ENCODE data around the gene TINAG. TPM values are rescaled to one million over a fixed set of nuclear protein-coding genes. Genes with fewer than 3 reads are reported as not detected.

The TINAG gene
- not detected in 2 replicates for total RNA-seq (2014; rRNA removed; shearing (Covaris generic))

- Histone ChIP-seq H3K27ac (no peak within 1 kb of the TSS), H3K4me3 (no peak within 1 kb of the TSS), H3K4me1 (no peaks in the 10 kb centered on the region), H3K9me3 (replicated peaks) (no peaks in the 10 kb centered on the region), H3K36me3 (no peaks in the 10 kb centered on the region), H3K27me3 (no peaks in the 10 kb centered on the region)
- DNase-seq, result no peak
These were observed at the start of gene TINAG for GRCh38 chr6:54308289-54308985. TSS of gene TINAG (plus strand) at chr6:54308441. CDS start at chr6:54308551, 110 bp downstream.

- no peaks in the 10 kb centered on the region for H3K27me3 ChIP-seq
- peaks cover 4% of the 10 kb centered on the region; the same call in 1 of the 2 replicates for H3K4me1 ChIP-seq
- no peak for DNase-seq
- H3K4me3 ChIP-seq, result no peak overlapping the region
- H3K36me3 ChIP-seq, result no peaks in the 10 kb centered on the region
- no peak overlapping the region for H3K27ac ChIP-seq
- no peaks in the 10 kb centered on the region for H3K9me3 ChIP-seq (replicated peaks)
These were observed 48.2 kb upstream of the TINAG start for GRCh38 chr6:54260025-54260424.

DNA sequence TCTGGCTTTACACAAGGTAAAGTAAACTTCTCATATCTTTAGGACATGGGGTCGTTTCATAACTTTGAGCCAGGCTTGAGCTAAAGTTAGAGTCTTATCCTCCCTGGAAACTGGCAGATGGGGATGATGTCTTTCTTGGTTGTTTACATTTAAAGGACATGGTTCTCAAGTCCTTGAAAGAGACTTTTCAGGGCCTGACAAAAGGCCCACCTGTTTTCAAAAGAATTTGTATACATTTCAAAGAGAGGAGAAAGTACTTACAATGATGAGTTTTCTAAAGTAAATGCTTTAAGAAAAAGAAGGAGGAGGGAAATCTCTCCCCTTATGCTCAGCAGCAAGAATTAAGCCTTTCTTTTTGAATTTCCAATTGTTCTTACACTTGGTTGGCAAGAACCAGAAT, 45.7 kb upstream of the TINAG start:
- Histone ChIP-seq H3K36me3 (no peaks in the 10 kb centered on the region), H3K27ac (no peak overlapping the region; the same call in 1 of the 2 replicates), H3K4me1 (peaks cover 4% of the 10 kb centered on the region; the same call in 1 of the 2 replicates), H3K4me3 (no peak overlapping the region), H3K27me3 (no peaks in the 10 kb centered on the region), H3K9me3 (replicated peaks) (no peaks in the 10 kb centered on the region)
- peak; percentile 17 to 46 for DNase-seq

GRCh38 chr6:54262971-54263370, 45.3 kb upstream of the TINAG start:
- Histone ChIP-seq H3K9me3 (replicated peaks) (no peaks in the 10 kb centered on the region), H3K4me3 (no peak overlapping the region), H3K36me3 (no peaks in the 10 kb centered on the region), H3K27ac (no peak overlapping the region; the same call in 1 of the 2 replicates), H3K27me3 (no peaks in the 10 kb centered on the region), H3K4me1 (peaks cover 4% of the 10 kb centered on the region; the same call in 1 of the 2 replicates)
- DNase-seq, result no peak

- no peaks in the 10 kb centered on the region for H3K9me3 ChIP-seq (replicated peaks)
- no peak overlapping the region for H3K4me3 ChIP-seq
- H3K27me3 ChIP-seq, result no peaks in the 10 kb centered on the region
- H3K36me3 ChIP-seq, result no peaks in the 10 kb centered on the region
- no peak overlapping the region for H3K27ac ChIP-seq
- peaks cover 4% of the 10 kb centered on the region; the same call in 1 of the 2 replicates for H3K4me1 ChIP-seq
- no peak for DNase-seq
These were observed 43.5 kb upstream of the TINAG start for GRCh38 chr6:54264581-54265272.

GRCh38 chr6:54266400-54266923, 41.8 kb upstream of the TINAG start:
- Histone ChIP-seq H3K27me3 (no peaks in the 10 kb centered on the region), H3K9me3 (replicated peaks) (no peaks in the 10 kb centered on the region), H3K27ac (no peak overlapping the region), H3K4me1 (peaks cover 4% of the 10 kb centered on the region; the same call in 1 of the 2 replicates), H3K4me3 (no peak overlapping the region), H3K36me3 (no peaks in the 10 kb centered on the region)
- DNase-seq, result peak in 1 of 2 experiments; percentile 8

DNA sequence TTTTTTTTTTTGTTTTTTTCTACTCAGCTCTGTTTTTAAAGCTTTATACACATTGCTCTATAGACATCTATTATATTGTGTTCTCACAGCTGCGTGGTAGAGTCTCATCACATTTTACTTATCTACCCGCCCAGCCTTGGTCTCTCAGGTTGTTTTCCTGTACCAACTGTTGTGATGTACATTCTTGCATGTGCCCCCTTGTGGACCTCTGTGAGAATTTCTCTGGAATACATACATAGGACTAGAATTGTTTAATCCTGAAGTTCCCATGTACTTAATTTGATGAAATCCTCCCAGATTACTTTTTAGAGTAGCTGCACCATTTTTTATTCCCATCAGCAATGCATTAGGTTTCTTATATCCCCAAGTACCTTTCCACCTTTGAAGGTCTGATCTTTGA, 40.4 kb upstream of the TINAG start:
- H3K4me3 ChIP-seq, result no peak overlapping the region
- H3K9me3 ChIP-seq (replicated peaks), result no peaks in the 10 kb centered on the region
- no peaks in the 10 kb centered on the region for H3K36me3 ChIP-seq
- H3K4me1 ChIP-seq, result no peaks in the 10 kb centered on the region; the same call in 1 of the 2 replicates
- H3K27ac ChIP-seq, result no peak overlapping the region
- H3K27me3 ChIP-seq, result no peaks in the 10 kb centered on the region
- DNase-seq, result peak; percentile 34 to 59

DNA sequence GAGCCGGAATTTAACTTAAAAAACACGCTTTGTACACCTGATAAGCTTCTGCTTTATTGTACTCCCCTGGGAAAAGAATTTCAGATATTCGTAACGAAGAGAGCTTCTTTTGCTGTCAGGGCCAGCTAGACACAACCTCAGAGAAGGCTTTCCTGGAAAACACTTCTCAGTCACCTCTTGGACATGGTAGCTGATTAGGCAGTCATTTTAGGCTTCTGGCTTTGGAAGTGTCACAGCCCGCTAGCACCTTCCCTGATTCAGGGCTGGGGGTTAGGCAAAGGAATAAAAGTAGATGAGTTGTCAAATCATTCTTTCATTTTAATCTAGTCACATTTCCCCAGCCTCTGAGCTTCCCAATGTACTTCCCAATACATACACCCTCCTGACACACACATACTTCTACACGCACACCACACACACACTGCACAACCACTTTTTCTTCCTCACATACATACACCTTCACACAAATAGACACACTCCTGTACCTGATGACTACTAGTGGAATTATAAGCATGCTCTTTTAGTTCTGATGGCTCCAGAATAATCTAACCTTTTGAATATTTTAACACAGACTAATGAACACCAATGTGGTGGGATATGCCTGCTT, 34.9 kb upstream of the TINAG start:
- Histone ChIP-seq H3K4me3 (no peak overlapping the region), H3K9me3 (replicated peaks) (no peaks in the 10 kb centered on the region), H3K27me3 (no peaks in the 10 kb centered on the region), H3K4me1 (no peaks in the 10 kb centered on the region), H3K36me3 (no peaks in the 10 kb centered on the region), H3K27ac (no peak overlapping the region)
- DNase-seq, result no peak

GRCh38 chr6:54274383-54274782, 33.9 kb upstream of the TINAG start:
- H3K27me3 ChIP-seq, result no peaks in the 10 kb centered on the region
- no peaks in the 10 kb centered on the region for H3K36me3 ChIP-seq
- H3K27ac ChIP-seq, result no peak overlapping the region
- no peak for DNase-seq
- H3K4me1 ChIP-seq, result no peaks in the 10 kb centered on the region
- H3K4me3 ChIP-seq, result no peak overlapping the region
- H3K9me3 ChIP-seq (replicated peaks), result no peaks in the 10 kb centered on the region

GRCh38 chr6:54282186-54282585, 26.1 kb upstream of the TINAG start:
- Histone ChIP-seq H3K4me1 (no peaks in the 10 kb centered on the region), H3K27ac (no peak overlapping the region), H3K4me3 (no peak overlapping the region), H3K9me3 (replicated peaks) (no peaks in the 10 kb centered on the region), H3K36me3 (no peaks in the 10 kb centered on the region), H3K27me3 (no peaks in the 10 kb centered on the region)
- no peak for DNase-seq

GRCh38 chr6:54284161-54284860, 23.9 kb upstream of the TINAG start:
- no peaks in the 10 kb centered on the region for H3K4me1 ChIP-seq
- H3K36me3 ChIP-seq, result no peaks in the 10 kb centered on the region
- no peak for DNase-seq
- no peaks in the 10 kb centered on the region for H3K27me3 ChIP-seq
- no peak overlapping the region for H3K4me3 ChIP-seq
- H3K9me3 ChIP-seq (replicated peaks), result no peaks in the 10 kb centered on the region
- H3K27ac ChIP-seq, result no peak overlapping the region

DNA sequence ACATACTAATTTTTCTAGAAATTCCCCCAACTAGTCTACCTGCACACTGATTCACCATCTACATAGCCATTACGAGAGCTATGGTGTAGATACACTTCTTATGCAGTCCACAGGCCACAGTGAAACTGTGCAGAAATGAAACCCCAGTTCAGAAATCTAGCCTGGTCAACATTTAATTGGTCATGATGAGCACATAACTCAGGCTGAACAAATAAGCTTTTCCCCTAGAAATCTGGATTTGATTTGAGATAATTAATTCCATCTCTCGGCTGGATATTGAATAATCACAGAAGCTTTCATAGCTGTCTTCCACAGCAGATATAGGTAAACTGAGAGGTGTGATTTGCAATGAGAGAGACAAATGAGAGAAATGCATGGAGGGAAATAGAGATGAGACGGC, 22.6 kb upstream of the TINAG start:
- H3K4me3 ChIP-seq, result no peak overlapping the region

GRCh38 chr6:54286141-54286540, 22.1 kb upstream of the TINAG start:
- H3K9me3 ChIP-seq (replicated peaks), result no peaks in the 10 kb centered on the region
- H3K36me3 ChIP-seq, result no peaks in the 10 kb centered on the region
- H3K27me3 ChIP-seq, result no peaks in the 10 kb centered on the region
- DNase-seq, result no peak
- no peak overlapping the region for H3K4me3 ChIP-seq
- H3K27ac ChIP-seq, result no peak overlapping the region
- H3K4me1 ChIP-seq, result peaks cover 6% of the 10 kb centered on the region; the same call in 1 of the 2 replicates

More for the DNA sequence above, 22.6 kb upstream of the TINAG start:
- DNase-seq, result no peak
- Histone ChIP-seq H3K36me3 (no peaks in the 10 kb centered on the region), H3K4me1 (peaks cover 1% of the 10 kb centered on the region; the same call in 1 of the 2 replicates), H3K27ac (no peak overlapping the region), H3K27me3 (no peaks in the 10 kb centered on the region), H3K9me3 (replicated peaks) (no peaks in the 10 kb centered on the region)

- no peaks in the 10 kb centered on the region for H3K36me3 ChIP-seq
- no peak overlapping the region for H3K27ac ChIP-seq
- H3K27me3 ChIP-seq, result no peaks in the 10 kb centered on the region
- no peaks in the 10 kb centered on the region for H3K9me3 ChIP-seq (replicated peaks)
- H3K4me1 ChIP-seq, result peaks cover 11% of the 10 kb centered on the region; the same call in 1 of the 2 replicates
- no peak overlapping the region for H3K4me3 ChIP-seq
- DNase-seq, result no peak
These were observed 19.8 kb upstream of the TINAG start for GRCh38 chr6:54288474-54288873.

Data from SJCRH30 (cell line).